Colon (tissue), 2 donors: ENCODE results near the gene BPIFB1.

Source experiments
- FAIRE-seq: peaks from 2 replicates; lab custom pipeline; 2012; peaks lifted over from hg19 to GRCh38; lab: Jason Lieb, UNC
- donor health status: control.
- donor health status: control.

The BPIFB1 gene, protein sequence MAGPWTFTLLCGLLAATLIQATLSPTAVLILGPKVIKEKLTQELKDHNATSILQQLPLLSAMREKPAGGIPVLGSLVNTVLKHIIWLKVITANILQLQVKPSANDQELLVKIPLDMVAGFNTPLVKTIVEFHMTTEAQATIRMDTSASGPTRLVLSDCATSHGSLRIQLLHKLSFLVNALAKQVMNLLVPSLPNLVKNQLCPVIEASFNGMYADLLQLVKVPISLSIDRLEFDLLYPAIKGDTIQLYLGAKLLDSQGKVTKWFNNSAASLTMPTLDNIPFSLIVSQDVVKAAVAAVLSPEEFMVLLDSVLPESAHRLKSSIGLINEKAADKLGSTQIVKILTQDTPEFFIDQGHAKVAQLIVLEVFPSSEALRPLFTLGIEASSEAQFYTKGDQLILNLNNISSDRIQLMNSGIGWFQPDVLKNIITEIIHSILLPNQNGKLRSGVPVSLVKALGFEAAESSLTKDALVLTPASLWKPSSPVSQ

DNA sequence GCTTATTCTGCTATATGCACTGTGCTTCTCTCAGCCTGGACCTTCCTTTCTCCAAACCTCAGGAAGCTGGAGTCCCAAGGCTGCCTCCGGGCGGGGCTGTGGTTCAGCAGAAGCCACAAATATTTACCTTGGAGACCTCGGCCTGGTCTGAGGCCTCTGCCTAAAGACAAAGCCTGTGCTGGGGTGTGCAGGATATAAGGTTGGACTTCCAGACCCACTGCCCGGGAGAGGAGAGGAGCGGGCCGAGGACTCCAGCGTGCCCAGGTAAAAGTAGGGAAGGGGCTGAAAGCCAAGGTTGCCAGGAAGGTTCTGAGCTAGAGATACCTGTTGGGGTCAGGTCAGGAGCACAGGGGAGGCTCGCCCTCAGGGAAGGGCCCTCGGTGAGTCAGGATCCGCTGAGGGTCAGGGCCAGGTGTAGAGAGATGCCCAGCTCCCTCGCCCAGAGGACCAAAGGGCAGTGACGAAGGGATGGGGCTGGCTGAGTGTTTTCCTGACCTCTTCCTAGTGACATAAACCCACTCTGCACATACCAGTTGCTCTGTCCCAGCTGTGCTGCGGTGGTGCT is at the start of gene BPIFB1:
Gene BPIFB1 (plus strand): TSS at position 224 of the 565 bp plus-strand sequence. CDS start 2,860 bp downstream, outside the sequence.
- FAIRE-seq: no peak

DNA sequence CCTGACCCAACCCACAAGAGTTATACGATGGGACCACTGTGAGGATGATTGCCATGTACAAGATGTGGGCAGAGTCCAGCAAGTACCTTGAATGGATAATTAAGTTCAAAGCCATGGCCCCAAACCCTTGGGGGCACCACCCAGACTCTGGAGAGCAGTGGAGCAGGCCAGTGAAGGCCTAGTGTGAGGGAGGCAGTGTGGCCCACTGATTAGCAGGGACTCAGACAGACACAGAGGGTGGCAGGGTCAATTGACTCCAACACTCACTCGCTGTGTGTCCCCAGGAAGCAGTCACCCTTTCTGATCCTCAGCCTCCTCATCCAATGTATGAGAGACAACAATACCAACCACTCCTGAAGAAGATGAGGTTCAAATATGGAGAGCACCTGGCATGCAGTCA is 49.0 kb upstream of the BPIFB1 start:
- FAIRE-seq: no peak

DNA sequence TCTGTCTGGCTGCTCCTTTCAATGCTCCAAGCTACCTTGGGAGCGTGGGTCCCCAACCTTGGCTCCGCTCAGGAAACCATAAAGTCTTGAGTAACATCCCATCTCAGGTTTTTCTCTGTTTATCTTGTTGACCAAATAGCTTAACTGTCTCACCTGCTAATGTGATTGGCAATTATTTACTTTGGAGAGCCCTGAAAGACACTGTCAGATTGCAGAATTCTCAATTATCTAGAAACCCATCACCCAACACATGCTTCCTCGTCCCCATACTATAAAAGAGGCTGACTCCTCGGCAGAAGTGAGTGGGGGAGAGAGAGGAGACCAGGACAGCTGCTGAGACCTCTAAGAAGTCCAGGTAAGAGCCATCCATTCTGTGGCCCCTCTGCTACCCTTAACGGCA is 47.3 kb upstream of the BPIFB1 start, which contains the start of gene BPIFA1:
Gene BPIFA1 (plus strand): TSS at position 301 of the 400 bp plus-strand sequence. CDS start 1,716 bp downstream, outside the sequence.
- no peak for FAIRE-seq

DNA sequence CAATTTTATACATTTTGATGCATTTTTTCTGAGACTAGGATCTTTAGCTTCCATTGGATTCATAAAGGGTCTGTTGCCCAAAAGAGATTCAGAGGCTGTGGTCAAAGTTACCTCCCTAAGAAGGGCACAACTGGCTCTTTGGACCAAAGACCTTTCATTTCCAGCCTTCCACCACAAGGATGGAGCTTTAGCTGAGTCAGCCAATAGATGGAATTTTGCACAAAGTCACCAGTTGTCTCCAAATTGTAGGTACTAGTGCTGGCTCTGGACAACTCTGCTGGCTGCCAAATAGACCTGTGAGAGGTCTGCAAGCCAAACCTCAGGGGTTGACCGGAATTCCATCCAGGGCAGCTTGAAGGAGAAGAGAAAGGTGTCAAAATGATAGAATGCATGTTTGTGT is 46.7 kb upstream of the BPIFB1 start:
- no peak for FAIRE-seq

DNA sequence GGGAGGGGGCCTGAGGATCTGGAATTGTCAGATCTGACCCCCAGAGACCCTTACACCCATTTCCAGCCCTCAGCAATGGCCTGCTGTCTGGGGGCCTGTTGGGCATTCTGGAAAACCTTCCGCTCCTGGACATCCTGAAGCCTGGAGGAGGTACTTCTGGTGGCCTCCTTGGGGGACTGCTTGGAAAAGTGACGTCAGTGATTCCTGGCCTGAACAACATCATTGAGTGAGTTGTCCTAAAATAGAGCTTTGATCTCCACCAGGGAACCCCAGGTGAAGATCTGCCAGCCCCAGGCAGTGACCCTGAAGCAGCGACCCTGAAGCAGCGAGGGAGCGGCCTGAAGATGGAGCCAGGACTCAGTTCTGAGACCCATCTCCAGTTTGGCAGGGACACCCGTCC is 45.0 kb upstream of the BPIFB1 start:
- no peak for FAIRE-seq

DNA sequence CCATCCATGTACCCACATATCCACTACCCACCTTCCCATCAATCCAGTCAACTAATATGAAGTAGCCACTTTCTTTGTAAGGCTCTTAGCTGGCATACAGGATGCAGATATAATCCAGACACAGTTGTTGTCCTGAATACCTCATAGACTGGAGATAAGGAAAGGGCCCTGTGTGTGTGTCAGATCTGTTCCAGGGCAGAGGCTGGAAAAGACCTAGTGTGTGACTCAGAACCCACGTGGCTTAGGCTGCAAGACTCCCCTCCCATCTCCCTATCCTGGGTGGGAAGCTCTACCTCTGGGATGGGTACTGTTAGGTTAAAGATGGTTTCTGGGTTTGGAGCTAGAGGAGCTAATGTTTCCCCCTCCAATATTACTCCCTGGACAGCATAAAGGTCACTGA is 43.6 kb upstream of the BPIFB1 start:
- FAIRE-seq: no peak

DNA sequence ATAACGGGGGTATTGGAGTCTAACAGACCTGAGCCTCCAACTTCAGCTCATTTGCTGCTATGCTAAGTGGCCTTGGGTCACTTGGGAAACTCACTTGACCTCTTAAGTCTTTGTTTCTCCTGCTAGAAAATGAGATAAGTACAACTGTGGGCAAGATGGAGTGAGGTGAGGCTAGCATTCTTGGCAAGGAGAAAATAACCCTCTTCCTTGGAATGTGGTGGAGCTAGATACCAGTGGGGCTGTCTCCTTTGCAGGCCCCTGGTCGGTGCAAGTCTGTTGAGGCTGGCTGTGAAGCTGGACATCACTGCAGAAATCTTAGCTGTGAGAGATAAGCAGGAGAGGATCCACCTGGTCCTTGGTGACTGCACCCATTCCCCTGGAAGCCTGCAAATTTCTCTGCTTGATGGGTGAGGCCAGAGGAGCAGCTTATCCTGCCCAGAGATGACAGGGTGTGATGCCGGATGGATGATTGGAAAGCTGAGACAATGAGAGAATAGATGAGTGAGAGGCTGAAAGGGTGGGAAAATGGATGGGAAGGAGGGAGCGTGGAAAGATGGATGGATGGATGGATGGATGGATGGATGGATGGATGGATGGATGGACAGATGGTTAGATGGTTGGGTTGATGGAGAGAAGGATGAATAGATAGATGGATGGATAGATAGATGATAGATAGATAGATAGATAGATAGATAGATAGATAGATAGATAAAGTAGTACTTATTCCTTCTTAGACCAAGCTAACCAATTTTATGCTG is 42.9 kb upstream of the BPIFB1 start:
- FAIRE-seq: no peak

DNA sequence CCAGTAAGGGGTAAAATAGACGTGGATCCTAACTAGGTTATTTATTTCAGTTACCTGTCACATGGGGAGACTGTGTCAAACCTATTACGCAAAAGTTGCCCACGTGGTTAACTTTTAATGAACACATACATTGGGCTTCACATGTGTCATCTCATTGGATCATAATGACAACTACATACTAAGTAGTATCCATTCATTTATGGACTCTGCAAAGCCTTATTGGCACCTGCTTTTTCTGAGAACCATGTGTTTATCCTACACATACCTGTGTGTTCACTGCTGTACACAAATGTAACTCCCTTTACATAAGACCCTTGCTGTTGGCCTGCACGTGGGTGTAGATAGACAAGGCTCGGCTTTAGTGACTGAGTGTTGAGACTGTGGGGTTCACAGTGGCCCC is 42.1 kb upstream of the BPIFB1 start:
- FAIRE-seq: no peak

DNA sequence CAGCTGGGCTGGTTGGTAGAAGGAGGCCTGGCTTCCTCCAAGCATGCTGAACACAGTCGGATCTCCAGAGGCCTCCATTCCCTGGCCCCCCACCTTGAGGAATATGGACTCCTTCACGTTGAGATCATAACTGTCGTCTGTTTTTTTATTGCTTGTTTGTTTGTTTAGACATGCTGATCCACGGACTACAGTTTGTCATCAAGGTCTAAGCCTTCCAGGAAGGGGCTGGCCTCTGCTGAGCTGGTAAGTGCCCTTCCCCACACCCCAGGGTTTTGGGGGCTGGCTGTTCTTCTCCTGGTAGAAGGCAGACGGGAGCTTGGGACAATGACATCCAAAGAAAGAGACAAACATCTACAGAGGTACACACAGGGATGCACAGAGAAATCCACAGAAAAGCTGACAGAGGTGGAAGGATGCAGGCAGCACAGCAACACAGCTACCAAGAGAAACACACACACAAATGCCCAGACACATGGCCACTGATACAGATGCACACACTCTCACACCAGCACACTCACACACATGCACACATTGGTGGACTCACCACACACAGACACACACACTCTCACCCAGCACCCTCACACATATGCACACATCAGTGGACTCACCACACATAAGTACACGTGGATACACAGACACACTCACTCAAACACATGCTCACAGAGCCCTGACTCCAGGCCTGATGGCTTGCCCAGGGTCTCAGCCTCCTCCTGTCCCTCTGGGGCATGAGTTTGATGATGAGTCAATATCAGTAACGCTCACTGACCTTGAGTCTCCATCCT is 40.5 kb upstream of the BPIFB1 start:
- no peak for FAIRE-seq

DNA sequence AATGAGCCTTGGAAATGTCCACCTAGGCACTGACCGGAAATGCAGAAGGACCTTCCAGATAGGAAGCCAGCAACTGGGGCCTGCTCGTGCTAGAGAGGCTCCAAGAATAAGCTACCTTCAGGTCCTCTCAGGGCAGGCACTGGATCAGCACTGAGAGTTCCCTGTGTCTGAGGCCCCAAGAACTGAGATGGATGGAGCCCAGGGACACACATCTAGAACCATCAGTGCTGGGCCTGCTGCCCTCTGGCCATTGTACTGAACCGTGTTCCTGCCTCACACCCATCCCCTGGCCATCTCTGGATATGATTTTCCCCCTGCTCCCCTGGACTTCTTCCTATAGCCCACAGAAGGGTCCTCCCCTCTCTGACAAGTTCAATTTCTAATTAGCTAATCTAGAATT is 36.9 kb upstream of the BPIFB1 start:
- no peak for FAIRE-seq

DNA sequence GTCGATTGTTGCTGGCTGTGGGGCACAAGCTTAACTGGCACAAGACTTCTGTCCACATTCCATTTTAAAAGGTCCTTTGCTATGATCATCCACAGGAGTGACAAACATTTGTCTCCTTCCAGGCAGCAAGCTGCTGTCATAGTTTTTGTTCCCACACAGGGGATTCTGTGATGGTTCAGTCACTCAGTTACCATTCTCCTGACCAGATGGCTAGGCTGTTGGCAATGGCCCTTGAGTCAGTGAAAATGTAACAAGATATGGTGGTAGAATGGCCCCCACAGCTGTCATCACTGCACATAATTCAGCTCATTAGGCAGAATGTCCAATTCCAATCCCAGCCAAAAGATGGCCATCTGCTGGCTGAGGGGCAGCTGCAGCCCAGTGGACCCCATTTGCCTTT is 33.6 kb upstream of the BPIFB1 start:
- no peak for FAIRE-seq

DNA sequence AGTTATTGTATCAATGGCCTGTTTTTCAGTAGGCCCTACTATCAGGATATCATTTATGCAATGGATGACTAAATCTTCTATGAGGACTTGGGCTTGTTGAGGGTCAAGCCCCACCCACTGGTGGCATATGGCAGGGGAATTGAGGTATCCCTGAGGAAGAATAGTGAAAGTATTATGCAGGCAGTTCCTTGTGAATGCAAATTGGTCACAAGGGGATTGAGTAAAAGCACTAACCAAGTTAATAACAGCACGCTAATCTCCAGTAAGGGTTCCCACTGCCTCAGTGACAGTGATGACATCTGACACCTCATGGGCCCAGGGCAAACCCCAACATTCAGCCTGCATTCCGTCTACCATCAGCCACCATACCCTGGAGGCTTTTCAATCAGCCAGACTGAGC is 32.3 kb upstream of the BPIFB1 start:
- no peak for FAIRE-seq

DNA sequence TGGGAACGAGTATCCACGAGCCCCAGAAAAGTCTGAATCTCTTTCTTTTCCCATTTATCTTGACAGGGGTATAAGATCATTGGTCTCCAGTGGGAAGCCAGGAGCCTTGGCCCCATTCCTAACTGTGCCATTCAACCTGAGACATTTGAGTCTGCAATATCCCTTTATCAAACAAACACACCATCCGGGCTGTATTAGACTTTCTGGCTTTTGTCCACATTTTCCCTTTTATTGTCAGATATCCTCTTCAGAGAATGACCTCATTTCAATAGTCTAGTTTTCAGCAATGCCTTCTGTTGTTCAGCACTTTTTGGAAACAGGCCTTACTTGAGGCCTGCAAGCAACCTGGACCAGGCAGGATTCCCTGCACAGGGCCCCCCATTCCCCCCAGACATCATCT is 31.5 kb upstream of the BPIFB1 start:
- no peak for FAIRE-seq

DNA sequence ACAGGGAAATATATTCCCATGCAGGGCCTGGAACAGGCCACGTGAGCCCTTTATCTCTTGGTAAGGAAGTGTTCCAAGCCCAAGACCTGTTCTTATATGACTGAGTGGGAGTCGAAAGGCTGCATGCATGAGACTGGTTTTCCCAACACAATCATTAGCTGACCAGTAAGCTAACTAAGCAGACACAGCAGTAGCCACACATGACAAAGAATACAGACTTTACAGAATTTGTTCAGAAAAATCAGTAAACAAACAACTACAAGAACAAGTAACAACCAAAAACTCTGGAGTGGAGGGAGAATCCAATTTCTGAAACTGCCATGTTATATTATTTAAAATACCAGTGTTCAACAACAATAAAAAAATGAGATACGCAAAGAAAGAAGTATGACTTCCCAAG is 30.6 kb upstream of the BPIFB1 start:
- FAIRE-seq: no peak

DNA sequence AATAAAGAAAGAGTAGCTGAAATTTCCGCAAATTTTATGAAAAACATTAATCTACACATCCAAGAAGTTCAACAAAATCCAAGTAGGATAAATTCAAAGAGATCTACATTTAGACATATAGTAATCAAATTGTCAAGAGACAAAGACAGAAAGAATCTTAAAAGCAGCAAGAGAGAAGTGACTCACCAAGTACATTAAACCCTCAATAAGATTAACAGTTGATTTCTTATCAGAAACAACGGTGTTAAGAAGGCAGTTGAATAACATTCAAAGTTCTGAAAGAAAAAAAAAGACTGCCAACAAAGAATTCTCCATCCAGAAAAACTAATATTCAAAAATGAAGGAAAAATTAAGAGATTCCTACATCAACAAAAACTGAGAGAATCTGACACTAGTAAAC is 28.0 kb upstream of the BPIFB1 start:
- no peak for FAIRE-seq

DNA sequence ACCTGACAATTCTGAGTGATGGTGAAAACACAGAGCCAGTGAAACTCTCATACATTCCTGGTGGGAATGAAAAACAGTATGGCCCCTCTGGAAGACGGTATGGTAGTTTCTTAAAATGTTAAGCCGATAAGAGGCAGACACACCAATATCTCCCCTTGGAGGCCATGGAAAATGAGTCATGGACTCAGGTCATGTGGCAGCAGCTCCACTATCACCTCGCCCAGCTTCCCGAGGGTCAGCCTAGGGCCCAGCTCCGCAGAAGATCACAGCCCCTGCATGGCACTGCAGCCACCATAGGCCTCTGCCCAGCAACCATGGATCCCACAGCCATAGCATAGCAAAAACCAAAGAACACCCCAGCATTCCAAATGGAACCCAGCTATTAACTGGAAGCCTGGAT is 25.8 kb upstream of the BPIFB1 start:
- FAIRE-seq: no peak

DNA sequence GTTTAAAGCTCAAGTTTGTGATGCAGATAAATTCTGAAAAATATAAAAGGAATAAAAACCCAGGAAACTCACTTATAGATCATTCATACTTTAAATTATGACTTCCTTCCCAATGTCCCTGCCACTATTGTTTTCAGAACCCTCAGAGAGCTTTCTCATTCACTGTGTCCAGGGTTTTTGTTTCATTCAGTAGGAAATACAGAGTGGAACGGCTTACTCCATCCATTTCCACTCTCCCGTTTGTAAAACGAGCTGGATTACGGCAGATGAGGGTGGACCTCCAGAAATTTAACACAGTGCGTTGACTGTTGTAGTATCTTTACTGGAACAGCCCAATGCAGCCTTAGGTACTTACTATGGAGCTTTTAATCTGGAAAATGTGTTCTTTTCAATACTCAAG is 23.6 kb upstream of the BPIFB1 start:
- no peak for FAIRE-seq

DNA sequence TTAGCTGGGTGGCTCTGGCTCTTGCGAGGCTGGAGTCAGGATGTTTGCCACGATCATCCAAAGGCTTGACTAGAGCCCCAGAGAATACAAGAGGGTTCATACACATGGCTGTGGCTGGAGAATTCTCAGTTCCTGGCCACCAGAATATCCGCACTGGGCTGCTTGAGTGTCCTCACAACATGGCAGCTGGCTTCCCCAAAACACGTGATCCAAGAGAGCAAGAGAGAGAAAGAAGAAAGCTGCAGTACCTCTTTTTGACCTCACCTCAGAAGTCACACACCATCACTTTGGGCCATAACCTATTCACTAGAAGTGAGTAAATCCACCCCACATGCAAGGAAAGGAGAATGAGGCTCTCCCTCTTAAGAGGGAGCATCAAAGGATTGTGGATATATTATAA is 21.5 kb upstream of the BPIFB1 start:
- no peak for FAIRE-seq

DNA sequence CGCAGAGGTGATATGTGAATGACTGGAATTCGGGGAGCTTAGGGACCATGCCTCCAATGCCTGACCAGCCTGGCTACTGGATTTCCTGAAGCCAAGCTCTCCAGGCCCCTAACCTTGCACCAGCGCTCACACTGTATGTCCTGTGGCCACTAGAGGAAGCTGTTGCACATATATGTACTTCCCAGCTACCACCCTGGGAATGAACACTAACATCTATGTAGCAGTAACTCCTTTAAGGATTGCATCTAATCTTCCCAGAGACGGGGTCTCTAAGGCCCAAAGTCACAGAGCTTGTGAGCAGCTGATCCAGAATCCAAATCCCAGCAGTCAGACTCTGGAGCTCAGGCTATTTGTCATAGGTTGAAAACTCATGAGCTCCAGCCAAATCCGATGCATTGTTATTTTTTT is 20.4 kb upstream of the BPIFB1 start:
- FAIRE-seq: no peak

DNA sequence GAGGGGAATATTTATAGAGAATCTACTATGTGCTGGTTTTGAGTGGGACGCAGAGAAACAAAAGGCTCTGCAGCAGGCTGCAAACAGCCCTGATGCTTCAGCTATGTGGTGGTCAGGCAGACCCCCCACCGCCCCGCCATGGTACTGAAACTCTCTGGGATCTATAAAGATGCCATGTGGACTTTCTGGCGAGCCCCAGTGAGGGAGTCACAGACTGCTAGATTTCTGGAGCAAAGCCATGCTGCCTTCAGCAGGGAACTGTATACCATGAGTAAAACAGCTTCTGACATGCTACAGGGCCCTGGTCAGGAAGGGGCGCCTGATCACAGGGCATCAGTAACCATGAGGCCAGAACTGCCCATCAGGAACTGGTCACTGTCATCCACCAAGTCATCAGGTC is 19.2 kb upstream of the BPIFB1 start:
- no peak for FAIRE-seq

DNA sequence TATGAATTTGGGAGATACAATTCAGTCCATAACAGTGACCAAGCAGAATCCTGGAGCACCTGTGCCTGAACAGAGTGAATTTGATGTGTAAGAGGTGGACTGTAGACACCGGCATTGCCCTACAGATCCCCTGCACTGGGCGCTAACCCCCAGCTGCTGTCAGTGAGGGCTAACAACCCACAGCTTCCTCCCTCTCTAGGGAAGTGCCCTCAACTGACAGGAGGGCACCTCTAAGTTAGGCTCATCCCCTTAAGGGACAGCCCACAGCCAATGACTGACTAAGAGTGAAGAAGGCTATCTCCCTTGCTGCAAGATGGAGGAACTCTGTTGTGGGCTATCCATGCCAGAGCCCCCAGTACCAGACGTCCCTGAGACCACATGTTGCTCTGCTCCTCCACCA is 15.3 kb upstream of the BPIFB1 start:
- FAIRE-seq: no peak

DNA sequence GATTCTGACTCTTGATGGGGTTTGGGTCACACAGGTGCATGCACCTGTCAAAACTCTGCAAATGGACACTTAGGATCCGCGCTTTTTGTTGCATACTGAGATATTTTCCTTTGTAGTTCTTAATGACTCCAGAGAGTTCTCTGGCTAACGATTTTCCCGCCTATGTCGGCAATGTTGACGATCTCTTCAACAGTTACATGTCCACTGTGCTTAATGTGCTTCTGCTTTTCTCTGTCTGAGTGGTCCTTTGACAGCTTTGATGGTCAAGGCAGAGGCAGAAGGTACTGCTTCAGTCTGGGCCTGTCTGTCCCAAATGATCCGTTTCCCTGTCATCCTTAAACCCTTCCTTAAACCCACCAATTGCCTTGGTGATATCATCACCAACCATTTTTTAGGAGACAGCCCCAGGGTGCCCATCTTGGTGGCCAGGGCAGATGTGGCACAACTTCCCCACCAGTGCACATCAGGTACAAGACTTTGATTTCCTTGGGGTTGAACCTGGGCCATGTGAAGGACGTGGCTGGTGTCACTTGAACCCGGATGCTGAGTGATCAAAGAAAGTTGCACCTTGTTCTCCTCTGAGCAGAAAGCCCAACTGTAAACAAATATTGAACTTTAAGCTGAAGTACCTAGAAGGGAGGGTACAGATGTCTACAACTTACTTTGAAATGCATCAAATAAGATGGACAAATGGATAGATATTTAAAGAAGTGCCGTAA is 10.7 kb upstream of the BPIFB1 start:
- FAIRE-seq: no peak
